Spleen (tissue), 11 donors: Measurements from ENCODE around the gene MRRF. TPM values are rescaled to one million over a fixed set of nuclear protein-coding genes. Genes with fewer than 3 reads are reported as not detected.
A peak's percentile ranks its signal among the peaks of the same experiment; 100 is the strongest.

Source experiments
- DNase-seq: peaks from one replicate; pipeline ENCODE4 v3.0.0-alpha.2; 2020
- H3K27ac ChIP-seq, 8 donors: fragments of 200-600 bp; sonication (generic) in 7 of 8; 1 replicate in 4 of 8; 2 replicates in 4 of 8; pipeline versions ENCODE4 v1.5.0 to v1.8.0; 2016 to 2021; ENCODE audit warnings: inconsistent platforms in 4 of 8, mild to moderate bottlenecking in 4 of 8, moderate library complexity in 1 of 8
- H3K27me3 ChIP-seq, 7 donors: fragments of 200-600 bp; sonication (generic) in 6 of 7; replicated peaks in 1 of 7; 1 replicate in 4 of 7; 2 replicates in 3 of 7; pipeline versions ENCODE4 v1.5.0 to v1.8.0; 2016 to 2021; ENCODE audit warnings: inconsistent platforms in 3 of 7, mild to moderate bottlenecking in 1 of 7
- H3K36me3 ChIP-seq, 6 donors: fragments of 200-600 bp; sonication (generic) in 5 of 6; 1 replicate in 4 of 6; 2 replicates in 2 of 6; pipeline versions ENCODE4 v1.5.0 to v1.8.0; 2016 to 2021; ENCODE audit warnings: inconsistent platforms in 2 of 6
- H3K4me1 ChIP-seq, 6 donors: fragments of 200-600 bp; sonication (generic) in 5 of 6; 1 replicate in 3 of 6; 2 replicates in 3 of 6; pipeline versions ENCODE4 v1.5.0 to v1.8.0; 2016 to 2021; ENCODE audit warnings: inconsistent platforms in 3 of 6
- H3K4me3 ChIP-seq, 8 donors: fragments of 200-600 bp; sonication (generic) in 7 of 8; 1 replicate in 4 of 8; 2 replicates in 4 of 8; pipeline versions ENCODE4 v1.5.0 to v1.8.0; 2016 to 2021; ENCODE audit warnings: inconsistent platforms in 4 of 8, mild to moderate bottlenecking in 4 of 8, moderate library complexity in 2 of 8
- H3K9me3 ChIP-seq, 8 donors: fragments of 200-600 bp; sonication (generic) in 7 of 8; 1 replicate in 4 of 8; 2 replicates in 4 of 8; pipeline versions ENCODE4 v1.5.0 to v1.8.0; 2016 to 2021; ENCODE audit warnings: inconsistent platforms in 4 of 8
- CTCF ChIP-seq, 11 experiments: fragments of 200-600 bp in 7 of 11; fragments of 450-650 bp in 4 of 11; sonication (generic) in 4 of 11; IDR thresholded peaks in 8 of 11; conservative IDR thresholded peaks in 3 of 11; 1 replicate in 7 of 11; 2 replicates in 4 of 11; pipeline versions ENCODE4 v1.4.0 to v1.8.0; 2016 to 2021; ENCODE audit warnings: antibody characterized with exemption in 11 of 11, inconsistent platforms in 4 of 11, mild to moderate bottlenecking in 1 of 11
- POLR2A ChIP-seq, 3 donors: fragments of 450-650 bp; IDR thresholded peaks; one replicate each; pipeline ENCODE4 v1.5.1; 2017; ENCODE audit warnings: antibody characterized with exemption in 3 of 3, mild to moderate bottlenecking in 1 of 3
- POLR2AphosphoS5 ChIP-seq, 3 donors: sonication (generic); formaldehyde crosslinking; IDR thresholded peaks; one replicate each; pipeline ENCODE4 v1.5.1; 2017; ENCODE audit warnings: antibody characterized with exemption in 3 of 3
- WGBS, 5 donors: extraction: QIAGEN DNeasy Blood & Tissue Kit in 3 of 5; methylation state at CpG; one replicate each; pipeline versions ENCODE4 v1.1.5 to v1.1.7; 2013 to 2018; 5-methylcytosine and 5-hydroxymethylcytosine counted together
- intact Hi-C: fragments of 100-400 bp; cut with DNase I; formaldehyde crosslinking; loops from one replicate; pipeline ENCODE4 v1.15.0; 2023; ENCODE audit warnings: low total_unique reads
- polyA plus RNA-seq, 3 donors: library from polyadenylated mRNA; stranded (reverse); fragments of 200-250 nt; gene quantifications; one replicate each; pipeline ENCODE4 v1.2.1, GENCODE V29; 2013
- total RNA-seq, 7 donors: library from RNA; depleted of rRNA in 3 of 7; stranded (reverse); fragments of >200 nt in 3 of 7; fragmentation: NEBNext Ultra II Directional in 4 of 7; extraction: Animal tissue kit (Norgen Biotek cat#: 25700) in 4 of 7; gene quantifications; one replicate each; pipeline versions ENCODE4 v1.1.0 to v1.2.1, GENCODE V29; 2016 to 2021
- donor health status: healthy with polysubstance abuse.
- donor health status: DM: no; HTN: no; CAD: no; lungs with moderate emphysema.
- donor health status: DM: no; HTN: no; CAD: no.
- donor health status: Bipolar disorder and iron deficiency.
- donor health status: healthy.
- donor health status: DM: no; HTN: no; CAD: no.
- donor health status: DM: yes; HTN: yes; CAD: no.

The MRRF gene
- total and polyA plus RNA-seq, 10 donors = 23.1 to 44.8 (median 38.9) TPM

- Histone ChIP-seq H3K4me1 (peaks cover 3 to 41% (median 23%) of the 10 kb centered on the region in 6 donors), H3K27me3 (peaks cover 0 to 34% (median 7%) of the 10 kb centered on the region in 7 donors), H3K9me3 (no peaks in the 10 kb centered on the region), H3K27ac (peak overlapping the region in 7 of 8 donors; percentile 29 to 77 (median 70)), H3K36me3 (no peaks in the 10 kb centered on the region), H3K4me3 (peak overlapping the region; percentile 20 to 70 (median 38))
- WGBS, 5 donors = 11 to 57% (median 13%) methylated on average over 16 to 90 of the region's 90 CpGs
- peak; percentile 84 for DNase-seq
- intact Hi-C loops = no loop called here
- no peak for TF ChIP-seq POLR2A (IDR thresholded peaks at IDR 0.05)
- TF ChIP-seq POLR2AphosphoS5 (IDR thresholded peaks at IDR 0.05) = peak in 2 of 3 donors; percentile 51 to 57
- TF ChIP-seq CTCF (IDR thresholded peaks at IDR 0.05 in 8 of 11, conservative IDR thresholded peaks at IDR 0.05 in 3 of 11) = peak in 2 of 11 experiments; percentile 7 to 9
Measured at GRCh38 chr9:122346478-122347347, 82.0 kb downstream of the MRRF start.

DNA sequence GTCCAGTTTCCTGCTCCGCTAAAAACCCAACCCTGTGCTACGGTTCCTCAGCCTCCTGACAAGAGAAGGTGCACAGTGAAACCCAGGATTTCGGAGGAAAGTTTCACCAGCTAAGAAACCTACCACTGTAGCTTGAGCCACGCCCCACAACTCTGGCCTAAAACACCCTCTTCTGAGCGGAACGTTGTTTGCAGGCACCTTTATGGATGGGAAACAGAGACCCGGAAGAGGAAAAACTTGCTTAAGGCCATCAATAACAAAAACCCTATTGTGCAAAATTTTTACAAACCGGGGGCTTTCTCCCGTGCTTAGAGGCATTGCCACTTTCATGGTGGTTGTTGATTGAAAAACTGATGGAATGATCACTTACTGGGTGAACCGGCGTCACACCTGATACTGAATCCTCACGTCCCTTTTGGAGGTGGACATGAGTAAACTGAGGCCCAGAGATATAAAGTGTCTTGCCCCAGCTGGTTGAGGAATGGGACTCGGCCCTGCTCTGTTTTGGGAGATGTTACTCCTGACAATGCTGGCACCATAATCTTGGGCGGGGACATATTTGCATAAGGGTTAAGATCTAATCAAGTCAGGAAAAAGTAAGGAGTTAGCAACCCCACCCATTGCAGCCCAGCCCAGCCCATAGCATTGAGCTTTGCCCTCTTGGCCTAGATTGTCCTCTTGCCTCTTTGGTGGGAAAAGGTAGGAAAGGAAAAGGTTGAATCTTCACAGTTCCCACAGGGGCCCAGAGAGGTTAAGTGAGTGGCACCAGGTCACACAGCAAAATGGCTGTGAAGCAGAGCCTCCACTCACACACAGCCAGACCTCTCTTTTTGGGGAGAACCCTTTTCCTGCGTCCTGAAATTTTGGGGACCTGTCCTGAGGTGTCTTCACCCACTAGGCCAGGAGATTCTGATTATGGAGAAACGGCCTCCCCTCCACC is 82.9 kb downstream of the MRRF start:
- WGBS, 5 donors = 40 to 50% (median 44%) methylated on average over 15 to 16 of the region's 16 CpGs
- no peaks in the 10 kb centered on the region for H3K36me3 ChIP-seq
- intact Hi-C loops = no loop called here
- H3K27me3 ChIP-seq = peaks cover 0 to 34% (median 7%) of the 10 kb centered on the region in 7 donors
- peak; percentile 41 for DNase-seq
- TF ChIP-seq POLR2AphosphoS5 (IDR thresholded peaks at IDR 0.05) = no peak
- TF ChIP-seq POLR2A (IDR thresholded peaks at IDR 0.05) = no peak
- no peak for TF ChIP-seq CTCF (IDR thresholded peaks at IDR 0.05 in 8 of 11, conservative IDR thresholded peaks at IDR 0.05 in 3 of 11)
- H3K27ac ChIP-seq = peak overlapping the region in 6 of 8 donors; percentile 47 to 77 (median 70)
- H3K4me3 ChIP-seq = peak overlapping the region; percentile 20 to 70 (median 38)
- peaks cover 3 to 41% (median 23%) of the 10 kb centered on the region in 6 donors for H3K4me1 ChIP-seq
- H3K9me3 ChIP-seq = peaks cover 0 to 2% (median under 1%) of the 10 kb centered on the region in 8 donors

DNA sequence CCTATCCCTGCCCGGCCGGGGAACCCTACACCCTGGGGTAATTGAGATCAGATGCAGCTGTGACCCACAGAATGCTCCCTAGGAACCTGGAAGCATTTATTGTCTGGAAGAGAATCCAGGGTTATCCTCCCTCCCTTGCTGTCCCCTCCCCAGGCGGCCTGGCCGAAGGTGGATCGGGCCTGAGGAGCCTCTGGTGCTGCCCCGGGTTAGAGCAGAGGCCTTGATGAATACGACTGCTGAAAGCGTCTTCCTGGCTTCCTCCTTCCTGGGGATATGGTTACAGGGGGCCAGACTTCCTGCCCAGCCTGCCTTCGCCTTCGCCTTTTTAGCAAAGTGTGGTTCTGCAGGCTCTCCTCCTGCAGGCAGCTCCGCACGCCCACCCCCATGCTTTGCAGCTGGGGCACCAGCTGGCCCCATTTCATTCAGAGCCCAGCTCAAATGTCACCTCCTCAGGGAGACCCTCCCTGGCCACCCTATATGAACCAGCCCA is 83.7 kb downstream of the MRRF start:
- Histone ChIP-seq H3K27ac (peak overlapping the region in 2 of 8 donors; percentile 71 to 75), H3K27me3 (peaks cover 0 to 34% (median 7%) of the 10 kb centered on the region in 7 donors), H3K36me3 (no peaks in the 10 kb centered on the region), H3K4me1 (peaks cover 3 to 41% (median 23%) of the 10 kb centered on the region in 6 donors), H3K9me3 (peaks cover 0 to 9% (median 6%) of the 10 kb centered on the region in 8 donors), H3K4me3 (no peak overlapping the region)
- 27 to 38% (median 30%) methylated on average over 12 of the region's 12 CpGs for WGBS, 5 donors
- peak; percentile 61 for DNase-seq
- intact Hi-C loops = no loop called here
- TF ChIP-seq POLR2AphosphoS5 (IDR thresholded peaks at IDR 0.05) (peak in 1 of 3 donors; percentile 20), CTCF (IDR thresholded peaks at IDR 0.05 in 8 of 11, conservative IDR thresholded peaks at IDR 0.05 in 3 of 11) (no peak)
